K562 (cell line): ENCODE results near the gene TRUB2. TPM values are rescaled to one million over a fixed set of nuclear protein-coding genes. Genes with fewer than 3 reads are reported as not detected.
A peak's percentile ranks its signal among the peaks of the same experiment; 100 is the strongest.

ENCODE experiments used
- CGGBP1 ChIP-seq: fragments of 250-450 bp; sonication (Bioruptor Pico); IDR thresholded peaks from 2 replicates; pipeline ENCODE4 v1.9.0; 2021; ENCODE audit warnings: mild to moderate bottlenecking
- CUX1 ChIP-seq: fragments of 200-800 bp; sonication (Bioruptor generic); IDR thresholded peaks from 2 replicates; pipeline ENCODE4 v1.6.1; 2016; ENCODE audit warnings: missing genetic modification characterization, missing compliant biosample characterization
- HMGXB4 ChIP-seq: sonication (generic); formaldehyde crosslinking; IDR thresholded peaks from 2 replicates; pipeline ENCODE4 v1.8.1; 2023; ENCODE audit warnings: mild to moderate bottlenecking, missing genetic modification reagents
- JUN ChIP-seq, 2 experiments: sonication (generic) in 1 of 2; formaldehyde crosslinking in 1 of 2; IDR thresholded peaks; 2 replicates each; pipeline versions ENCODE4 v1.6.1 to v1.8.0; 2012 to 2022; ENCODE audit warnings: borderline replicate concordance in 2 of 2, mild to moderate bottlenecking in 2 of 2, improper control_type of control experiment in 1 of 2, low read depth in 1 of 2, low read length in 1 of 2, missing genetic modification reagents in 1 of 2
- PRMT5 ChIP-seq: sonication (generic); formaldehyde crosslinking; IDR thresholded peaks from 2 replicates; pipeline ENCODE4 v1.5.0; 2020; ENCODE audit warnings: missing genetic modification reagents
- RFX7 ChIP-seq: fragments of 250-450 bp; sonication (Bioruptor Pico); IDR thresholded peaks from 2 replicates; pipeline ENCODE4 v1.5.1; 2021; ENCODE audit warnings: mild to moderate bottlenecking
- TBL1XR1 ChIP-seq, 2 experiments: IDR thresholded peaks; 2 replicates each; pipeline ENCODE4 v1.6.1; 2012; ENCODE audit warnings: improper control_type of control experiment in 2 of 2, low read length in 2 of 2, mild to moderate bottlenecking in 1 of 2
- THRB ChIP-seq: fragments of 450-650 bp; formaldehyde crosslinking; conservative IDR thresholded peaks from 2 replicates; pipeline ENCODE4 v1.4.0; 2022; ENCODE audit warnings: mild to moderate bottlenecking, missing genetic modification characterization
- ZBTB12 ChIP-seq: fragments of 250-450 bp; sonication (Bioruptor Pico); IDR thresholded peaks from 2 replicates; pipeline ENCODE4 v1.4.0; 2020
- ZFP91 ChIP-seq: sonication (generic); formaldehyde crosslinking; IDR thresholded peaks from 2 replicates; pipeline ENCODE4 v1.8.0; 2022; ENCODE audit warnings: mild to moderate bottlenecking, missing genetic modification reagents
- ZNF384 ChIP-seq: IDR thresholded peaks from 2 replicates; pipeline ENCODE4 v1.6.1; 2012; ENCODE audit warnings: low read depth, low read length, improper control_type of control experiment
- polyA plus RNA-seq, 8 experiments: library from polyadenylated mRNA; depleted of rRNA in 4 of 8; stranded (reverse) in 5 of 8; unstranded in 3 of 8; fragments of >200 nt; fragmentation: Nextera tagmentation in 2 of 8; fragmentation: Illumina TruSeq in 1 of 8; extraction: Ambion mirVana in 2 of 8; extraction: Trizol in 1 of 8; gene quantifications; 2 replicates each; pipeline versions ENCODE4 v1.2.1 to v1.2.3, GENCODE V29; 2011 to 2014; ENCODE audit warnings: inconsistent platforms in 1 of 8, missing spikeins in 1 of 8
- total RNA-seq, 7 experiments: library from RNA; depleted of rRNA in 6 of 7; stranded (reverse); fragments of >200 nt in 6 of 7; fragmentation: Illumina TruSeq in 2 of 7; extraction: Trizol in 2 of 7; gene quantifications; 2 replicates each; pipeline versions ENCODE4 v1.2.1 to v1.2.3, GENCODE V29; 2011 to 2021; ENCODE audit warnings: low replicate concordance in 1 of 7

TRUB2 gene
- total and polyA plus RNA-seq, 9 of the 15 experiments (the other 6 are each of a cell fraction or from before 2014, with no cell fraction given), result 9.3 to 110 (median 63.0) TPM

- TF ChIP-seq THRB (CRISPR knock-in tag), result peak; percentile 84
- no peak for TF ChIP-seq ZNF384
- TF ChIP-seq CUX1 (CRISPR knock-in tag), result no peak
- peak; percentile 78; the same call in 1 of the 2 replicates for TF ChIP-seq HMGXB4
- no peak for TF ChIP-seq PRMT5 (CRISPR knock-in tag)
- peak in 1 of 2 experiments; percentile 57; a peak in 2 of 4 replicates for TF ChIP-seq TBL1XR1 (IDR thresholded peaks at IDR 0.05; ENCODE audit: low read length in 2 of 2)
- TF ChIP-seq CGGBP1, result no peak; the same call in 1 of the 2 replicates
- TF ChIP-seq JUN (IDR thresholded peaks at IDR 0.05; ENCODE audit: borderline replicate concordance, low read depth, low read length), result peak; percentile 55; the same call in 1 of the 2 replicates
- no peak for TF ChIP-seq JUN (CRISPR knock-in tag; IDR thresholded peaks at IDR 0.05; ENCODE audit: borderline replicate concordance)
- TF ChIP-seq RFX7, result peak; percentile 60; the same call in 1 of the 2 replicates
- TF ChIP-seq ZFP91 (CRISPR knock-in tag), result no peak
- TF ChIP-seq ZBTB12 (CRISPR knock-in tag), result peak; percentile 84
Measured at GRCh38 chr9:128275198-128276007, 46.8 kb downstream of the TRUB2 start, which contains the start of gene GOLGA2 (continued).
